GM19351 (cell line): Measurements from ENCODE around the gene LRRC32.
"Not testable (repeated sequence)": the region's sequence is repeated elsewhere in the genome, so short reads cannot be mapped to it uniquely, and the experiment has no call there.

Experiments
- ATAC-seq: cut with Tn5 transposase; IDR thresholded peaks from one replicate; pipeline ENCODE4 v1.9.1; 2021; ENCODE audit warnings: mild to moderate bottlenecking, moderate library complexity; ENCODE audit not compliant: unreplicated experiment

Gene LRRC32

GRCh38 chr11:76616676-76617552 is 53.6 kb downstream of the LRRC32 start:
- no peak for ATAC-seq

GRCh38 chr11:76615950-76616349 is 54.6 kb downstream of the LRRC32 start:
- no peak for ATAC-seq

DNA sequence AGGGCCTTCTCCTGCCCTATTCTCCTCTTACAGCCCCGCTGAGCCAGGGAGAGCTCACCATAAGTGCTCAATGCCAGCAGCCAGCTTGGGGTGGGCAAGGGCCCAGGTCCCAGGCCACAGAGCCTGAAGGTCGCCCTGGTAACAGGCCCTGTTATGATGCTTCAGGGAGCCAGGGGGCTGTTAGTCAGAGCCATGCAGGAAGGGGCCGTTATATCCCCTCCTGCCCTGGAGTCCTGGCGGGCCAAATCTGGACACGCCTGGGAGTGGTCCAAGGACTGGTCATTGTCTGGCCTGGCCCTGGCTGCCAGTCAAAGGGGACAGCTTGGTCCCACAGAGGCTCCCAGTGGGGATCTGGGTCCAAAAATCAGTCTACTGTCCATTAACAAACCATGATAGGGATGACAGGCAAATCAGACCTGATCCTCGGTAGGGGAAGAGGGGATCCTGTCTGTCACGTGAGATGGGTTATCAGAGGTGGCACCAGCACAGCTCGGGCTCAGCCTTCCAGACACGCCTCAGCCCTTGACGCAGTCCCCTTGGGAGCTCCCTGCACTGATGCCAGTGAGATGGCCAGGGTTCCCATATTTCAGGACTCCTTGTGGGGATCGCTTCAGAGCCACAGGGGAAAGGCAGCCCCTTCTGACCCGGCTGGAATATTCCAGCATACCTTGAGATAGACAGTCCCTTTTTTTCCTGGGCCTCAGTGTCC is 55.9 kb downstream of the LRRC32 start:
- ATAC-seq, result no peak

- ATAC-seq, result no peak
These were observed 56.6 kb downstream of the LRRC32 start for GRCh38 chr11:76613901-76614300.

DNA sequence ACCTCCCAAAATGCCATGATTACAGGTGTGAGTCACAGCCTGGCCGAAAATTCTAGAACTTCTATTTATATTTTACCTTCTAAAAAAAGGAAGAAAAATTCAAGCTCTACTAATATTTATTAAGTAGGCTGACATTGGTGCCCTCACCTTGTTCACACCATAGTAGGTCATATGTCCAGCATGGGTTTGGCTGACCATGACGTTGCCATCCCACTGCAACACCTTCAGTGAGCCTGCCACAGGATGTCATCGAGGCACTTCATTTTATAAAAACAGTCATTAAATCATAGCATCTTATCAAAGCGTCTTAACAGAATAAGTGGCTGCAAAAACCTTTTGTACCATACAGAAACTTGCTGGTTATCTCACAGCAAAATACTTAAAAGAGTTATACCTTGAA is 58.3 kb downstream of the LRRC32 start:
- no peak for ATAC-seq

- ATAC-seq, result no peak
These were observed 59.6 kb downstream of the LRRC32 start for GRCh38 chr11:76610871-76611475.

GRCh38 chr11:76610371-76610770 is 60.2 kb downstream of the LRRC32 start:
- ATAC-seq, result no peak

DNA sequence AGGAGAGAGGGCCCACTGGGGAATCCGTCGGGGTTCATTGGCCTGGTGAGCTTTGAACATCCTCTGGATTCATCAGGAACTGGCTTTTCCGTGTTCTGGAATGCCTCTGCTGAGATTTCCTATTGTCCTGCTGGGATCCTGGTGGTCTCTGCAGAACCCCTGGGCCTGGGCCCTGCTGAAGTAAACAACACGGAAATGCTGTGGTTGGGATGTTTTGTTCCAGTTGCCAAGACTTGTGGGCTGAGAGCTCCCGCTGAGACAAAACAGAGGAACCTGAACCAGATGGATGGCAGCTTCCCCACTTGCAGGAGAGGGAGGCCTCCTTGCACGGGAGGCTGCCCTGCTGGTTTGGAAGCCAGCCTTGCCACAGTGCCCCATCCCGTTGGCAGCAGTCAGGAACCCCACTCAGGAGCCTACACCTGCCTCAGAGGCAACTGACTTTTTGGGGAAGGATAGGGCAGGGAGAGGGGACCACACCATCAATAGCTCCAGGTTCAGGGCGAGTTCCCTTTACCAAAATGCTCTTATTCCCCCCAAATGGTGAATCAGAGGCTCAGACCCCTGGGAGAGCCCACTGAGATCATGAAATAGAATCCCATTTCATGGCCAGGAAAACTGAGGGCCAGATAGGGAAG is 60.7 kb downstream of the LRRC32 start:
- no peak for ATAC-seq

DNA sequence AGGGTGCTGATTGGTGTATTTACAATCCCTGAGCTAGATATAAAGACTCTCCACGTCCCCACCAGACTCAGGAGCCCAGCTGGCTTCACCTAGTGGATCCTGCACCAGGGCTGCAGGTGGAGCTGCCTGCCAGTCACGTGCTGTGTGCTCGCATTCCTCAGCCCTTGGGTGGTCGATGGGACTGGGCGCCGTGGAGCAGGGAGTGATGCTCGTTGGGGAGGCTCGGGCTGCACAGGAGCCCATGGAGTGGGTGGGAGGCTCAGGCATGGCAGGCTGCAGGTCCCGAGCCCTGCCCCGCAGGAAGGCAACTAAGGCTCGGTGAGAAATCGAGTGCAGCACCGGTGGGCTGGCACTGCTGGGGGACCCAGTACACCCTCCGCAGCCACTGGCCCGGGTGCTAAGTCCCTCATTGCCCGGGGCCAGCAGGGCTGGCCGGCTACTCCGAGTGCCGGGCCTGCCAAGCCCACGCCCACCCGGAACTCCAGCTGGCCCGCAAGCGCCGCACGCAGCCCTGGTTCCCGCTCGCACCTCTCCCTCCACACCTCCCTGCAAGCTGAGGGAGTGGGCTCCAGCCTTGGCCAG is 61.6 kb downstream of the LRRC32 start:
- not testable (repeated sequence) for ATAC-seq

- not testable (repeated sequence) for ATAC-seq
These were observed 62.3 kb downstream of the LRRC32 start for GRCh38 chr11:76608228-76608627.
